K562 (cell line): ENCODE measurements around the gene PKD1. TPM values are rescaled to one million over a fixed set of nuclear protein-coding genes. Genes with fewer than 3 reads are reported as not detected.
A peak's percentile ranks its signal among the peaks of the same experiment; 100 is the strongest.

Experiments
- ATAC-seq: fragments of 200-7000 bp; cut with Tn5 transposase; 3 replicates; pipeline ENCODE4 v1.9.1; 2020; ENCODE audit warnings: moderate library complexity
- BruUV-seq: library from RNA; stranded (reverse); fragments of 400-500 nt; replicated peaks from 2 replicates; lab custom pipeline; 2021; lab: Mats Ljungman, UMichigan
- CTCF ChIA-PET: fragments of 300-600 bp; formaldehyde crosslinking; extraction: SDS; loops from one replicate; lab custom pipeline; 2021; ENCODE audit warnings: low intra/inter-chr PET ratio; lab: Yijun Ruan, JAX
- POLR2A ChIA-PET: fragments of 300-600, 350-650 bp; sonication (Branson Sonifier 250); formaldehyde crosslinking; extraction: SDS; loops from one replicate; lab custom pipeline; 2021; ENCODE audit warnings: antibody characterized with exemption, inconsistent platforms; lab: Yijun Ruan, JAX
- DNase-seq, 4 experiments: peaks; one replicate each; pipeline versions ENCODE4 v3.0.0 to v3.0.0-alpha.2; 2011 to 2018; ENCODE audit warnings: low spot score in 3 of 4, mixed read lengths in 3 of 4; ENCODE audit errors: extremely low read depth in 1 of 4
- FAIRE-seq: peaks from 2 replicates; lab custom pipeline; 2011; peaks lifted over from hg19 to GRCh38; lab: Jason Lieb, UNC
- H2AFZ ChIP-seq: 2 replicates; pipeline ENCODE4 v1.6.0; 2011; ENCODE audit warnings: low read depth, low read length, control low read depth, inconsistent platforms
- H3K27ac ChIP-seq: fragments of 200-600 bp; 3 replicates; pipeline ENCODE4 v1.8.0; 2011; ENCODE audit warnings: low read depth, mild to moderate bottlenecking, control low read depth, inconsistent platforms, low read length, moderate library complexity, mixed read lengths; ENCODE audit errors: extremely low read depth
- H3K27me3 ChIP-seq, 2 experiments: fragments of 300-600 bp in 1 of 2; 2 replicates in 1 of 2; 3 replicates in 1 of 2; pipeline versions ENCODE4 v1.6.0 to v1.8.0; 2011; ENCODE audit warnings: inconsistent platforms in 2 of 2, low read length in 2 of 2, mild to moderate bottlenecking in 1 of 2, mixed read lengths in 1 of 2, moderate library complexity in 1 of 2; ENCODE audit not compliant: control insufficient read depth in 2 of 2, insufficient read depth in 2 of 2
- H3K36me3 ChIP-seq: fragments of 300-600 bp; 3 replicates; pipeline ENCODE4 v1.8.0; 2011; ENCODE audit warnings: mild to moderate bottlenecking, low read length, inconsistent platforms; ENCODE audit not compliant: control insufficient read depth, insufficient read depth
- H3K4me1 ChIP-seq, 2 experiments: fragments of 200-600 bp in 1 of 2; replicated peaks in 1 of 2; 2 replicates in 1 of 2; 3 replicates in 1 of 2; pipeline versions ENCODE4 v1.5.1 to v1.8.0; 2011; ENCODE audit warnings: inconsistent platforms in 2 of 2, low read length in 2 of 2, mild to moderate bottlenecking in 1 of 2, mixed read lengths in 1 of 2, moderate library complexity in 1 of 2; ENCODE audit not compliant: control insufficient read depth in 2 of 2, insufficient read depth in 2 of 2
- H3K4me2 ChIP-seq: 2 replicates; pipeline ENCODE4 v1.6.1; 2011; ENCODE audit warnings: low read length, control low read depth, inconsistent platforms, mixed read lengths; ENCODE audit not compliant: insufficient read depth
- H3K4me3 ChIP-seq: fragments of 200-600 bp; sonication (generic), shearing (Covaris generic); 2 replicates; pipeline ENCODE4 v1.5.1; 2016; ENCODE audit warnings: control low read depth, inconsistent platforms
- H3K79me2 ChIP-seq: fragments of 200-600 bp; 3 replicates; pipeline ENCODE4 v1.8.0; 2011; ENCODE audit warnings: low read length, inconsistent platforms; ENCODE audit not compliant: control insufficient read depth, insufficient read depth
- H3K9ac ChIP-seq, 2 experiments: 2 replicates each; pipeline versions ENCODE4 v1.6.0 to v1.6.1; 2011; ENCODE audit warnings: low read depth in 2 of 2, low read length in 2 of 2, control low read depth in 1 of 2, inconsistent platforms in 1 of 2, mild to moderate bottlenecking in 1 of 2, mixed read lengths in 1 of 2; ENCODE audit not compliant: insufficient read depth in 1 of 2
- H3K9me1 ChIP-seq: one replicate; pipeline ENCODE4 v1.6.0; 2011; ENCODE audit warnings: inconsistent platforms, mild to moderate bottlenecking, low read length, moderate library complexity; ENCODE audit not compliant: control insufficient read depth, insufficient read depth
- H3K9me3 ChIP-seq: replicated peaks from 2 replicates; pipeline ENCODE4 v1.5.1; 2011; ENCODE audit warnings: low read depth, low read length, inconsistent platforms; ENCODE audit not compliant: control insufficient read depth, insufficient read depth
- H4K20me1 ChIP-seq: replicated peaks from 2 replicates; pipeline ENCODE4 v1.6.1; 2011; ENCODE audit warnings: low read length, inconsistent platforms, mixed read lengths; ENCODE audit not compliant: control insufficient read depth, insufficient read depth
- KAT8 ChIP-seq: fragments of 450-650 bp; IDR thresholded peaks from 2 replicates; pipeline ENCODE4 v1.6.1; 2016; ENCODE audit warnings: low read depth, mild to moderate bottlenecking
- POLR2G ChIP-seq: fragments of 200-400 bp; formaldehyde crosslinking; IDR thresholded peaks from 2 replicates; pipeline ENCODE4 v1.6.1; 2017; ENCODE audit warnings: low read depth, mild to moderate bottlenecking, antibody characterized with exemption, low read length, moderate library complexity
- RBM22 ChIP-seq: fragments of 200-400 bp; formaldehyde crosslinking; IDR thresholded peaks from 2 replicates; pipeline ENCODE4 v1.6.1; 2018; ENCODE audit warnings: low read length, low read depth; ENCODE audit not compliant: poor library complexity, severe bottlenecking
- TCF7 ChIP-seq: sonication (generic); IDR thresholded peaks from 2 replicates; pipeline ENCODE4 v1.6.1; 2016; ENCODE audit warnings: antibody characterized with exemption, borderline replicate concordance
- ZNF583 ChIP-seq: fragments of 250-450 bp; sonication (Bioruptor Pico); IDR thresholded peaks from 2 replicates; pipeline ENCODE4 v1.4.0; 2020
- WGBS: fragments of 100-300 bp; shearing (Covaris generic); methylation state at CpG from one replicate; pipeline ENCODE4 v1.1.6; 2016; ENCODE audit warnings: low coverage, mixed read lengths; ENCODE audit not compliant: insufficient coverage; ENCODE audit errors: missing lambda C conversion rate; 5-methylcytosine and 5-hydroxymethylcytosine counted together
- in situ Hi-C: fragments of 300-500 bp; cut with MboI; formaldehyde crosslinking; loops from 4 replicates; pipeline ENCODE4 v1.15.0; 2018; ENCODE audit warnings: inconsistent platforms, mixed read lengths
- intact Hi-C: fragments of 100-400 bp; cut with micrococcal nuclease; formaldehyde crosslinking; loops from 2 replicates; pipeline ENCODE4 v1.14.2; 2022
- polyA plus RNA-seq, 8 experiments: library from polyadenylated mRNA; depleted of rRNA in 4 of 8; stranded (reverse) in 5 of 8; unstranded in 3 of 8; fragments of >200 nt; fragmentation: Nextera tagmentation in 2 of 8; fragmentation: Illumina TruSeq in 1 of 8; extraction: Ambion mirVana in 2 of 8; extraction: Trizol in 1 of 8; gene quantifications; 2 replicates each; pipeline versions ENCODE4 v1.2.1 to v1.2.3, GENCODE V29; 2011 to 2014; ENCODE audit warnings: inconsistent platforms in 1 of 8, missing spikeins in 1 of 8
- total RNA-seq, 7 experiments: library from RNA; depleted of rRNA in 6 of 7; stranded (reverse); fragments of >200 nt in 6 of 7; fragmentation: Illumina TruSeq in 2 of 7; extraction: Trizol in 2 of 7; gene quantifications; 2 replicates each; pipeline versions ENCODE4 v1.2.1 to v1.2.3, GENCODE V29; 2011 to 2021; ENCODE audit warnings: low replicate concordance in 1 of 7
- TF ChIP-seq, protein P1 (sequence below): fragments of 250-450 bp; sonication (Bioruptor Pico); IDR thresholded peaks from 2 replicates; pipeline ENCODE4 v1.8.0; 2022; ENCODE audit warnings: moderate library complexity, mild to moderate bottlenecking, inconsistent platforms
- TF ChIP-seq, protein P2 (sequence below), 3 experiments: fragments of 200-800 bp in 1 of 3; sonication (Bioruptor generic) in 1 of 3; sonication (generic) in 1 of 3; formaldehyde crosslinking in 1 of 3; IDR thresholded peaks; 2 replicates each; pipeline versions ENCODE4 v1.6.1 to v1.8.0; 2016 to 2022; ENCODE audit warnings: mild to moderate bottlenecking in 2 of 3, missing compliant biosample characterization in 2 of 3, missing genetic modification characterization in 2 of 3, missing genetic modification reagents in 1 of 3

PKD1 gene
- total and polyA plus RNA-seq, 9 of the 15 experiments (the other 6 are each of a cell fraction or from before 2014, with no cell fraction given) = 0.23 to 93.5 (median 12.6) TPM

DNA sequence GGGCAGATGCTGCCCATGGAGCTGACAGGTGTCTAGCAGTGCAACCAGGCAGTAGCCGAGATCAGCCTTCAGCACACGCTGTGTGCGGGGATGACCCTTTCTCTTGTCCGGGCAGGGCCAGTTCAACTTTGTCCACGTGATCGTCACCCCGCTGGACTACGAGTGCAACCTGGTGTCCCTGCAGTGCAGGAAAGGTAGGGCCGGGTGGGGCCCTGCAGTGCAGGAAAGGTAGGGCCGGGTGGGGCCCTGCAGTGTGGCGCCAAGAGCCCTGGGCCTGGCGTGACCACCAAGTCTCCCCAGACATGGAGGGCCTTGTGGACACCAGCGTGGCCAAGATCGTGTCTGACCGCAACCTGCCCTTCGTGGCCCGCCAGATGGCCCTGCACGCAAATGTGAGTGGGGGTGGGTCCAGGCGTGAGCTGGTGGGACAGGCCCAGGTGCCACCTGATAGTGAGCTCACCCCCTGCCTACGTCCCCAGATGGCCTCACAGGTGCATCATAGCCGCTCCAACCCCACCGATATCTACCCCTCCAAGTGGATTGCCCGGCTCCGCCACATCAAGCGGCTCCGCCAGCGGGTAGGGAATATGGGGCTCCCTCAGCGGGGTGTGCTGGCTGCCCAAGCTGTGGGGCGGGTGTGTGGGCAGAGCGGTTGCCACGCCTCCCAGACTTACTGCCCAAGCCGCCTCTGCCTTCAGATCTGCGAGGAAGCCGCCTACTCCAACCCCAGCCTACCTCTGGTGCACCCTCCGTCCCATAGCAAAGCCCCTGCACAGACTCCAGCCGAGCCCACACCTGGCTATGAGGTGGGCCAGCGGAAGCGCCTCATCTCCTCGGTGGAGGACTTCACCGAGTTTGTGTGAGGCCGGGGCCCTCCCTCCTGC lies 47.7 kb downstream of the PKD1 start (continued):
- TF ChIP-seq, protein P1, sequence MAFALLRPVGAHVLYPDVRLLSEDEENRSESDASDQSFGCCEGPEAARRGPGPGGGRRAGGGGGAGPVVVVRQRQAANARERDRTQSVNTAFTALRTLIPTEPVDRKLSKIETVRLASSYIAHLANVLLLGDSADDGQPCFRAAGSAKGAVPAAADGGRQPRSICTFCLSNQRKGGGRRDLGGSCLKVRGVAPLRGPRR = no peak

DNA sequence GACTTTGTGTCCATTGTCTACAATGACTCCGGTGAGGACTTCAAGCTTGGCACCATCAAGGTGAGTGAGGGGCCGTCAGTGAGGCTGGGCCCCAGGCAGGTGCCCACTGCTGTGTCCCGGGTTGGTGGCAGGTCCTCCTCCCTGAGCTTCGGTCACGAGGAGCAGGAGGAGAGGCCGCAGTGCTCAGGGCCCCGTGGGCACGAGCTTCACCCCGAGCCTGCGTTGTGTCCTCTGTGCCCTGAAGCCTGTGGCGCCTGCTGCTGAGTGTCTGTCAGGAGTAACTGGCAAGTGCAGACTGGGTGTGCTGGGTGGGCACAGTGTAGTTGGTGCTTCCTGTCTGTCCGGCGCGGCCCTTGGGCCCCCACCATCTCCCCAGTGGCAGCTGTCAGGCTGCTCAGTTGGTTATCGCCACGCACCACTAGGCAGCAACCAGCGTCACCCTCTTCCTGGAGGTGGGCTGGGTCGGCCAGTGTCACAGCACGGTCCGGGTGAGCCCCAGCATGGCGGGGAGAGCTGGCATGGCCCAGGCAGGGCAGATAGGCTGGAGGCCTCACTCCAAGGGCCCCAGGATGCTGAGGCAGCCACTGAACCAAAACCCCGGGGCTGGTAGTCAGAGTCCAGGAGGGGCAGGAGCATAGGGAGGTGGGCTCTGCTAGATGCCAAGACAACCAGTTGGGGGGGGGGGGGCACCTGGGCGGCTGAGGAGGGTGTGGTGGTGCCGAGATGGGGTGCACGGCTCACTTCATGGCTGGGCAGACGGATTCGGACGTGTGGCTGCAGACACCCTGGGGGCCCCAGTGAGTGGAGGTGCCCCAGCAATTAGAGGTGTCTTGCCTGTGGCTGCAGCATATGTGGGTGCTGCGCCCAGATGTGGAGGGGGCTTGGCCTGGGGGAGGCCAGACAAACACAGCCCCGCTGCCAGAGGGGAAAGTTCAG lies 48.6 kb downstream of the PKD1 start:
- Histone ChIP-seq H3K79me2 (no peaks in the 10 kb centered on the region), H3K36me3 (peaks cover 70% of the 10 kb centered on the region; the same call in 2 of the 3 replicates), H3K9ac (no peak overlapping the region; a peak in 1 of 4 replicates), H3K9me3 (no peaks in the 10 kb centered on the region), H3K4me3 (no peak overlapping the region), H3K4me1 (peaks cover 0 to 40% of the 10 kb centered on the region in 2 experiments; a peak in 2 of 5 replicates), H3K4me2 (no peak overlapping the region), H2AFZ (no peak overlapping the region), H3K9me1 (no peaks in the 10 kb centered on the region), H4K20me1 (no peaks in the 10 kb centered on the region), H3K27me3 (no peaks in the 10 kb centered on the region), H3K27ac (no peak overlapping the region)
- TF ChIP-seq RBM22 (peak; percentile 5), TCF7 (no peak), KAT8 (no peak), ZNF583 (no peak), POLR2G (peak; percentile 16)
- TF ChIP-seq, protein P2, sequence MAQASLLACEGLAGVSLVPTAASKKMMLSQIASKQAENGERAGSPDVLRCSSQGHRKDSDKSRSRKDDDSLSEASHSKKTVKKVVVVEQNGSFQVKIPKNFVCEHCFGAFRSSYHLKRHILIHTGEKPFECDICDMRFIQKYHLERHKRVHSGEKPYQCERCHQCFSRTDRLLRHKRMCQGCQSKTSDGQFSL (CRISPR knock-in tag; IDR thresholded peaks at IDR 0.05) = 0 out of 2 replicates have a peak, but pooled peaks have one; percentile 12
- TF ChIP-seq, protein P2 (tag; IDR thresholded peaks at IDR 0.05) = no peak
- intact Hi-C loops = no loop called here
- FAIRE-seq (no peak), DNase-seq (no peak), ATAC-seq (no peak)
- ChIA-PET CTCF (no interaction called here), POLR2A (interaction anchor here (0.8 to 1.4 kb wide), 3 partner anchors 39 to 216 kb away, joined by 3 to 4 read pairs (median 3); partner anchors contain the start of genes NTHL1 and TSC2)
- 98% methylated on average over 17 of the region's 30 CpGs for WGBS
- in situ Hi-C loops = loop anchor here (10.0 kb wide), 1 partner anchor 58 kb away; the partner anchor contains the start of gene RAB26
- BruUV-seq = no TSS peak
